OCI-LY3 (cell line): ENCODE results near the gene LRRC9.

Experiments
- H2AFZ ChIP-seq: fragments of 200-600, 300-600 bp; shearing (Covaris generic); 2 replicates; pipeline ENCODE4 v1.6.0; 2014; ENCODE audit warnings: antibody characterized with exemption, low read depth, low read length
- H3K27ac ChIP-seq: fragments of 200-600, 300-600 bp; sonication (generic); 2 replicates; pipeline ENCODE4 v1.5.1; 2014; ENCODE audit warnings: mild to moderate bottlenecking, low read length, moderate library complexity, mixed read lengths
- H3K27me3 ChIP-seq: fragments of 200-600, 300-600 bp; sonication (generic); 2 replicates; pipeline ENCODE4 v1.6.1; 2014; ENCODE audit warnings: low read depth, low read length, mixed read lengths
- H3K36me3 ChIP-seq: fragments of 200-600, 300-600 bp; sonication (generic); replicated peaks from 2 replicates; pipeline ENCODE3; 2014; ENCODE audit warnings: low read depth, low read length, mixed read lengths
- H3K4me1 ChIP-seq: fragments of 300-600, 200-600 bp; sonication (generic); 2 replicates; pipeline ENCODE4 v1.6.1; 2014; ENCODE audit warnings: low read length, mixed read lengths
- H3K4me2 ChIP-seq: fragments of 200-600, 300-600 bp; sonication (generic); 2 replicates; pipeline ENCODE4 v1.6.1; 2014; ENCODE audit warnings: low read length, mixed read lengths
- H3K4me3 ChIP-seq: fragments of 300-600, 200-600 bp; sonication (generic); 2 replicates; pipeline ENCODE4 v1.5.1; 2014; ENCODE audit warnings: antibody characterized with exemption, mild to moderate bottlenecking, low read length, moderate library complexity
- H3K79me2 ChIP-seq: fragments of 300-600, 200-600 bp; shearing (Covaris generic); 2 replicates; pipeline ENCODE4 v1.6.1; 2014; ENCODE audit warnings: mild to moderate bottlenecking, low read length, mixed read lengths
- H3K9ac ChIP-seq: fragments of 300-600, 200-600 bp; shearing (Covaris generic); 2 replicates; pipeline ENCODE4 v1.6.0; 2014; ENCODE audit warnings: mild to moderate bottlenecking, low read length, moderate library complexity
- H3K9me3 ChIP-seq: fragments of 200-600, 300-600 bp; shearing (Covaris generic); 2 replicates; pipeline ENCODE4 v1.6.1; 2014; ENCODE audit warnings: low read length, mixed read lengths; ENCODE audit not compliant: insufficient read depth
- H4K20me1 ChIP-seq: fragments of 200-600, 300-600 bp; sonication (generic); 2 replicates; pipeline ENCODE4 v1.6.1; 2016; ENCODE audit warnings: low read length, mixed read lengths; ENCODE audit not compliant: insufficient read depth
- EZH2phosphoT487 ChIP-seq: fragments of 200-600 bp; shearing (Covaris generic); IDR thresholded peaks from 2 replicates; pipeline ENCODE4 v1.6.1; 2018; ENCODE audit warnings: antibody characterized with exemption, mixed run types, low read depth
- TF ChIP-seq, protein P1 (sequence below): fragments of 200-600, 300-600 bp; sonication (generic); IDR thresholded peaks from 2 replicates; pipeline ENCODE4 v1.5.1; 2014; ENCODE audit warnings: antibody characterized with exemption, low read length, low read depth

Gene LRRC9

GRCh38 chr14:60079723-60080122, 159.8 kb downstream of the LRRC9 start:
- Histone ChIP-seq H3K9me3 (no peaks in the 10 kb centered on the region), H3K4me3 (no peak overlapping the region), H3K79me2 (no peaks in the 10 kb centered on the region), H3K27ac (no peak overlapping the region), H4K20me1 (no peaks in the 10 kb centered on the region), H3K27me3 (no peaks in the 10 kb centered on the region), H2AFZ (no peak overlapping the region), H3K4me2 (no peak overlapping the region), H3K36me3 (no peaks in the 10 kb centered on the region), H3K4me1 (no peaks in the 10 kb centered on the region), H3K9ac (no peak overlapping the region)
- no peak for TF ChIP-seq EZH2phosphoT487

DNA sequence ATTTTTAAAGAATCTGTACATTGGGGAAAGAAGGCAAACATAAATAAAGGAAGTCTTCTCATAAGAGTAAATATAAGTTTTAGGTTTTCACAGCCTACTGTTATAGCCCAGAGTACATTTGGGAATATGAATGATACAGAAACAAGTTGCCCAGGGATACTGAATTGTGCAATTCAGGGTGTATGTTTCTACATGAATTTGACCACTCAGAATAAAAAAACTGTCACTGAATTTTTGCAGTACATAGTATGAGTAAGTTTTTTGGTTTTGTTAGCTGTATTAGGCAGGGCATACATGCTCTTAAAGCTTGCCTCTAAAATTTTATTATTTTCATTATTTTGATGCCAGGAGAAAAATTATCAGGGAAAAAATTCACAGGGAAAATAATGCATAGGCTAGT, 165.1 kb downstream of the LRRC9 start:
- Histone ChIP-seq H3K4me3 (no peak overlapping the region), H3K4me2 (no peak overlapping the region), H3K9me3 (no peaks in the 10 kb centered on the region), H3K4me1 (peaks cover 4% of the 10 kb centered on the region; the same call in 1 of the 2 replicates), H3K36me3 (no peaks in the 10 kb centered on the region), H2AFZ (no peak overlapping the region), H3K79me2 (no peaks in the 10 kb centered on the region), H3K27me3 (no peaks in the 10 kb centered on the region), H4K20me1 (no peaks in the 10 kb centered on the region), H3K9ac (no peak overlapping the region), H3K27ac (no peak overlapping the region)
- no peak for TF ChIP-seq EZH2phosphoT487
- TF ChIP-seq, protein P1, sequence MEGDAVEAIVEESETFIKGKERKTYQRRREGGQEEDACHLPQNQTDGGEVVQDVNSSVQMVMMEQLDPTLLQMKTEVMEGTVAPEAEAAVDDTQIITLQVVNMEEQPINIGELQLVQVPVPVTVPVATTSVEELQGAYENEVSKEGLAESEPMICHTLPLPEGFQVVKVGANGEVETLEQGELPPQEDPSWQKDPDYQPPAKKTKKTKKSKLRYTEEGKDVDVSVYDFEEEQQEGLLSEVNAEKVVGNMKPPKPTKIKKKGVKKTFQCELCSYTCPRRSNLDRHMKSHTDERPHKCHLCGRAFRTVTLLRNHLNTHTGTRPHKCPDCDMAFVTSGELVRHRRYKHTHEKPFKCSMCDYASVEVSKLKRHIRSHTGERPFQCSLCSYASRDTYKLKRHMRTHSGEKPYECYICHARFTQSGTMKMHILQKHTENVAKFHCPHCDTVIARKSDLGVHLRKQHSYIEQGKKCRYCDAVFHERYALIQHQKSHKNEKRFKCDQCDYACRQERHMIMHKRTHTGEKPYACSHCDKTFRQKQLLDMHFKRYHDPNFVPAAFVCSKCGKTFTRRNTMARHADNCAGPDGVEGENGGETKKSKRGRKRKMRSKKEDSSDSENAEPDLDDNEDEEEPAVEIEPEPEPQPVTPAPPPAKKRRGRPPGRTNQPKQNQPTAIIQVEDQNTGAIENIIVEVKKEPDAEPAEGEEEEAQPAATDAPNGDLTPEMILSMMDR = no peak

DNA sequence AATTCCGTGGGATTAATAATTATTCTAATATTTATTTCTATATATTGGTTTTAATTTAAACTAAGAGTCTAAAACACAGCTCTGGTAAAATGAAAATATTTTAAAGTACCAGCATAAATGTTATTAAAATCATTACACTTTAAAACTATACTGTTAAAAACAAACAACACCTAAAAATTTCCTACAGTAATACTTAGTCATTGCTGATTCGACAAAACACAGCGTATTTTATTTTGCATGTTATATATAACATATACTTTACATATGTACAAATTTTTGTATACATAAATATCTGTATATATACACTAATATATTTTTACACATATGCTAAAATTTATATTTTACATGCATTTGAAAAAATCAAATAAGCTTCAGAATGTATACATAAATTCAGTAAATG, 165.7 kb downstream of the LRRC9 start:
- TF ChIP-seq, protein P1 = no peak
- TF ChIP-seq EZH2phosphoT487 = no peak
- Histone ChIP-seq H3K27me3 (no peaks in the 10 kb centered on the region), H3K4me2 (no peak overlapping the region), H3K9ac (no peak overlapping the region), H3K36me3 (no peaks in the 10 kb centered on the region), H3K4me1 (peaks cover 4% of the 10 kb centered on the region; the same call in 1 of the 2 replicates), H3K79me2 (no peaks in the 10 kb centered on the region), H2AFZ (no peak overlapping the region), H3K4me3 (no peak overlapping the region), H3K9me3 (no peaks in the 10 kb centered on the region), H3K27ac (no peak overlapping the region), H4K20me1 (no peaks in the 10 kb centered on the region)

GRCh38 chr14:60087668-60088067, 167.7 kb downstream of the LRRC9 start:
- Histone ChIP-seq H3K27me3 (no peaks in the 10 kb centered on the region), H3K27ac (no peak overlapping the region), H3K4me3 (no peak overlapping the region), H2AFZ (no peak overlapping the region), H3K4me2 (no peak overlapping the region), H4K20me1 (no peaks in the 10 kb centered on the region), H3K79me2 (peaks cover 6% of the 10 kb centered on the region), H3K9me3 (no peaks in the 10 kb centered on the region), H3K4me1 (peaks cover 4% of the 10 kb centered on the region; the same call in 1 of the 2 replicates), H3K9ac (no peak overlapping the region), H3K36me3 (no peaks in the 10 kb centered on the region)
- TF ChIP-seq, protein P1 = no peak
- TF ChIP-seq EZH2phosphoT487 = no peak
